H9 (cell line): ENCODE results near the gene ZNF546. TPM values are rescaled to one million over a fixed set of nuclear protein-coding genes. Genes with fewer than 3 reads are reported as not detected.

Experiments used
- DNase-seq: peaks from one replicate; pipeline ENCODE4 v3.0.0-alpha.2; 2017
- H2AFZ ChIP-seq: one replicate; pipeline ENCODE4 v1.6.1; 2013; ENCODE audit warnings: mild to moderate bottlenecking, low read length, control low read depth, moderate library complexity
- H2AK5ac ChIP-seq: 2 replicates; pipeline ENCODE4 v1.6.1; 2013; ENCODE audit warnings: low read length, control low read depth, mixed read lengths; ENCODE audit not compliant: insufficient read length
- H2BK120ac ChIP-seq: one replicate; pipeline ENCODE4 v1.6.1; 2013; ENCODE audit warnings: low read depth, mild to moderate bottlenecking, low read length, control low read depth, inconsistent platforms; ENCODE audit not compliant: poor library complexity, severe bottlenecking
- H2BK12ac ChIP-seq: 2 replicates; pipeline ENCODE4 v1.6.1; 2013; ENCODE audit warnings: low read length, control low read depth, mixed read lengths, low read depth; ENCODE audit not compliant: insufficient read length
- H2BK15ac ChIP-seq: 2 replicates; pipeline ENCODE4 v1.6.1; 2013; ENCODE audit warnings: low read depth, low read length, control low read depth
- H2BK20ac ChIP-seq: one replicate; pipeline ENCODE4 v1.6.1; 2013; ENCODE audit warnings: low read depth, mild to moderate bottlenecking, low read length, control low read depth, inconsistent platforms; ENCODE audit not compliant: poor library complexity, severe bottlenecking
- H2BK5ac ChIP-seq: 2 replicates; pipeline ENCODE4 v1.6.1; 2013; ENCODE audit warnings: low read length, control low read depth, mixed read lengths; ENCODE audit not compliant: insufficient read length
- H3K14ac ChIP-seq: 2 replicates; pipeline ENCODE4 v1.6.1; 2013; ENCODE audit warnings: low read length, control low read depth; ENCODE audit not compliant: insufficient read depth
- H3K18ac ChIP-seq: 2 replicates; pipeline ENCODE4 v1.6.1; 2013; ENCODE audit warnings: low read depth, mild to moderate bottlenecking, mixed read lengths, low read length, control low read depth; ENCODE audit not compliant: insufficient read length
- H3K23ac ChIP-seq: 2 replicates; pipeline ENCODE4 v1.6.1; 2013; ENCODE audit warnings: low read length, control low read depth, mixed read lengths, low read depth; ENCODE audit not compliant: insufficient read length
- H3K23me2 ChIP-seq: 2 replicates; pipeline ENCODE4 v1.6.1; 2013; ENCODE audit warnings: low read depth, mild to moderate bottlenecking, mixed read lengths, low read length, control low read depth; ENCODE audit not compliant: insufficient read length, poor library complexity, severe bottlenecking
- H3K27ac ChIP-seq: 2 replicates; pipeline ENCODE4 v1.5.1; 2013; ENCODE audit warnings: low read length, control low read depth, mixed read lengths, low read depth; ENCODE audit not compliant: insufficient read length
- H3K27me3 ChIP-seq: 2 replicates; pipeline ENCODE4 v1.6.1; 2013; ENCODE audit warnings: low read length, control low read depth, inconsistent platforms; ENCODE audit not compliant: insufficient read depth
- H3K4ac ChIP-seq: 2 replicates; pipeline ENCODE4 v1.6.1; 2013; ENCODE audit warnings: low read depth, mild to moderate bottlenecking, control low read depth, inconsistent platforms, low read length, moderate library complexity
- H3K4me1 ChIP-seq: 2 replicates; pipeline ENCODE4 v1.6.1; 2013; ENCODE audit warnings: low read length, control low read depth, inconsistent platforms; ENCODE audit not compliant: insufficient read depth
- H3K4me2 ChIP-seq: 2 replicates; pipeline ENCODE4 v1.6.1; 2013; ENCODE audit warnings: low read length, control low read depth, mixed read lengths; ENCODE audit not compliant: insufficient read length, insufficient read depth
- H3K56ac ChIP-seq: 2 replicates; pipeline ENCODE4 v1.6.1; 2013; ENCODE audit warnings: low read depth, mild to moderate bottlenecking, mixed read lengths, low read length, control low read depth; ENCODE audit not compliant: insufficient read length
- H3K79me1 ChIP-seq: 2 replicates; pipeline ENCODE4 v1.6.1; 2013; ENCODE audit warnings: low read depth, mild to moderate bottlenecking, moderate library complexity, low read length, control low read depth, inconsistent platforms; ENCODE audit not compliant: insufficient read depth, poor library complexity, severe bottlenecking
- H3K79me2 ChIP-seq: 2 replicates; pipeline ENCODE4 v1.6.1; 2013; ENCODE audit warnings: low read length, control low read depth, inconsistent platforms; ENCODE audit not compliant: insufficient read depth
- H3K9ac ChIP-seq: 2 replicates; pipeline ENCODE4 v1.6.1; 2013; ENCODE audit warnings: low read length, control low read depth, mixed read lengths; ENCODE audit not compliant: insufficient read length; ENCODE audit errors: extremely low read depth
- H3K9me3 ChIP-seq: one replicate; pipeline ENCODE4 v1.6.1; 2013; ENCODE audit warnings: low read depth, low read length, inconsistent platforms; ENCODE audit not compliant: control insufficient read depth
- H3T11ph ChIP-seq: one replicate; pipeline ENCODE4 v1.6.1; 2013; ENCODE audit warnings: mild to moderate bottlenecking, low read length, control low read depth, inconsistent platforms
- H4K20me1 ChIP-seq: one replicate; pipeline ENCODE4 v1.6.1; 2013; ENCODE audit not compliant: control insufficient read depth, insufficient read length, insufficient read depth
- H4K5ac ChIP-seq: 2 replicates; pipeline ENCODE4 v1.6.1; 2013; ENCODE audit warnings: low read depth, mild to moderate bottlenecking, mixed read lengths, low read length, control low read depth; ENCODE audit not compliant: insufficient read length
- H4K8ac ChIP-seq: replicated peaks from 2 replicates; pipeline ENCODE4 v1.6.1; 2013; ENCODE audit warnings: low read length, control low read depth, mixed read lengths, low read depth; ENCODE audit not compliant: insufficient read length
- H4K91ac ChIP-seq: 2 replicates; pipeline ENCODE4 v1.6.1; 2013; ENCODE audit warnings: low read depth, mild to moderate bottlenecking, moderate library complexity, mixed read lengths, low read length, control low read depth; ENCODE audit not compliant: insufficient read length
- H3K27ac Mint-ChIP-seq, 3 experiments: 2 replicates in 2 of 3; 3 replicates in 1 of 3; pipeline ENCODE4 v1.8.0; 2020 to 2021; ENCODE audit warnings: mixed read lengths in 3 of 3, mild to moderate bottlenecking in 1 of 3, moderate library complexity in 1 of 3
- H3K27me3 Mint-ChIP-seq: 2 replicates; pipeline ENCODE4 v1.8.0; 2021; ENCODE audit warnings: low read depth, mild to moderate bottlenecking, moderate library complexity, mixed read lengths
- H3K36me3 Mint-ChIP-seq, 3 experiments: 2 replicates in 2 of 3; 3 replicates in 1 of 3; pipeline ENCODE4 v1.8.0; 2020 to 2021; ENCODE audit warnings: low read depth in 3 of 3, mixed read lengths in 3 of 3; ENCODE audit not compliant: insufficient read depth in 1 of 3
- H3K4me1 Mint-ChIP-seq, 2 experiments: 2 replicates each; pipeline ENCODE4 v1.8.0; 2020; ENCODE audit warnings: mixed read lengths in 2 of 2
- H3K4me3 Mint-ChIP-seq, 2 experiments: 2 replicates in 1 of 2; 3 replicates in 1 of 2; pipeline ENCODE4 v1.8.0; 2020 to 2021; ENCODE audit warnings: mild to moderate bottlenecking in 2 of 2, mixed read lengths in 2 of 2, moderate library complexity in 1 of 2
- H3K9me3 Mint-ChIP-seq, 2 experiments: 2 replicates in 1 of 2; 3 replicates in 1 of 2; pipeline ENCODE4 v1.8.0; 2020; ENCODE audit warnings: mild to moderate bottlenecking in 2 of 2, mixed read lengths in 2 of 2, moderate library complexity in 1 of 2
- CTCF ChIP-seq: fragments of 200-600 bp; sonication (generic); conservative IDR thresholded peaks from 3 replicates; pipeline ENCODE4 v1.8.0; 2021; ENCODE audit warnings: antibody characterized with exemption, mild to moderate bottlenecking
- WGBS: extraction: QIAGEN DNeasy Blood & Tissue Kit; methylation state at CpG from one replicate; pipeline ENCODE4 v1.1.7; 2013; ENCODE audit warnings: missing lambda C conversion rate, low lambda C conversion rate, mixed read lengths; ENCODE audit not compliant: insufficient read length; ENCODE audit errors: extremely low coverage; 5-methylcytosine and 5-hydroxymethylcytosine counted together
- total RNA-seq: library from RNA; stranded (reverse); gene quantifications from 2 replicates; pipeline ENCODE4 v1.2.1, GENCODE V29; 2021

Gene ZNF546
- total RNA-seq, 1 experiment from 2014 or later: 1.7 TPM

- no peak overlapping the region for H2BK15ac ChIP-seq
- H4K20me1 ChIP-seq: no peaks in the 10 kb centered on the region
- H3K9ac ChIP-seq: no peak overlapping the region
- no peak overlapping the region for H4K91ac ChIP-seq
- H3K79me2 ChIP-seq: no peaks in the 10 kb centered on the region
- Mint-ChIP-seq H3K4me3 (no peak overlapping the region), H3K27me3 (no peaks in the 10 kb centered on the region), H3K27ac (no peak overlapping the region), H3K4me1 (no peaks in the 10 kb centered on the region), H3K9me3 (peaks cover 12 to 17% of the 10 kb centered on the region in 2 experiments), H3K36me3 (peaks cover 18 to 25% (median 24%) of the 10 kb centered on the region in 3 experiments)
- WGBS: no CpG with 5 or more reads among the region's 4 CpGs
- H4K8ac ChIP-seq: no peak overlapping the region
- H3K4me1 ChIP-seq: no peaks in the 10 kb centered on the region
- H3T11ph ChIP-seq: no peak overlapping the region
- H3K14ac ChIP-seq: no peak overlapping the region
- H2AK5ac ChIP-seq: no peak overlapping the region
- H3K27ac ChIP-seq: no peak overlapping the region
- no peak overlapping the region for H2BK12ac ChIP-seq
- no peak for TF ChIP-seq CTCF
- H3K18ac ChIP-seq: no peak overlapping the region
- H3K79me1 ChIP-seq: no peaks in the 10 kb centered on the region
- no peak overlapping the region for H3K23ac ChIP-seq
- H3K9me3 ChIP-seq: no peaks in the 10 kb centered on the region
- H3K4ac ChIP-seq: no peak overlapping the region
- H3K56ac ChIP-seq: no peak overlapping the region
- H3K27me3 ChIP-seq: no peaks in the 10 kb centered on the region
- H2BK20ac ChIP-seq: no peak overlapping the region
- H4K5ac ChIP-seq: no peak overlapping the region
- no peak overlapping the region for H2BK120ac ChIP-seq
- no peak overlapping the region for H2BK5ac ChIP-seq
- no peaks in the 10 kb centered on the region for H3K23me2 ChIP-seq
- DNase-seq: no peak
- H3K4me2 ChIP-seq: no peak overlapping the region
- H2AFZ ChIP-seq: no peak overlapping the region
These were observed 8.9 kb downstream of the ZNF546 start for GRCh38 chr19:40005691-40006272.
